ENCODE results near the gene PTPRT.
"Not testable (repeated sequence)": the region's sequence is repeated elsewhere in the genome, so short reads cannot be mapped to it uniquely, and the experiment has no call there.

Gene PTPRT

DNA sequence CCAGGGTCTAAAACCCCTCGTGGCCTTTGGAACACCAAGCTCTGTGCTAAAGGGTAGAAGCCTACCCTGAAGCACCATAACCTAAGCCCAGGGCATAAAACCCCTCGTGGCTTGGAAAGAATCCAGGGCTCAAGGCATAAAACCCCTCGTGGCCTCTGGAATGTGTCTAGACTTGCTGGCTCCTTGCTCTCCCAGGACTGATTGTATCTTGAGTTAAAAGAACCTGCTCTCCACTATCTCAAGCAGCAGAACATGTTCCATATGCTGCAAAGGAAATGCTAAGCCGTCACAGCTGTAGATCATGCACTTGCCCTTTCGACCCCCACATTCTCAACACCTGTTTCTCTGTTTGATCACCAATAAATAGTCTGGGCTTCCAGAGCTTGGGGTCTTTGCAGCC lies 288.9 kb downstream of the PTPRT start:
- not testable (repeated sequence) for DNase-seq

DNA sequence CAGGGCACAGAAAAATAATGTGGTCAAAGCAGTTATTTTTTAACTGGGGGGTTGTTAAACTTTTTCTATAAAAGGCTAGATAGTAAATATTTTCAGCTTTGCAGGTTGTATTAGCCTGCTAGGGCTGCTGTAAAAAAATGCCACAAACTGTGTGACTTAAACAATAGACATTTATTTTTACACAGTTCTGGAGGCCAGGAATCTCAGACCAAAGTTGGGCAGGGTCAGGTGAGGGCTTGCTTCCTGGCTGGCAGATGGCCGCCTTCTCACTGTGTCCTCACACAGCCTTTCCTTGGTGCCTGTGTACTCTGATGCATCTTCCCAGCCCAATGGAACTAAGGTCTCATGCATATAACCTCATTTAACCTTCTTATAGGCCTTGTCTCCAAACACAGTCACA lies 294.7 kb downstream of the PTPRT start:
- DNase-seq = no peak

DNA sequence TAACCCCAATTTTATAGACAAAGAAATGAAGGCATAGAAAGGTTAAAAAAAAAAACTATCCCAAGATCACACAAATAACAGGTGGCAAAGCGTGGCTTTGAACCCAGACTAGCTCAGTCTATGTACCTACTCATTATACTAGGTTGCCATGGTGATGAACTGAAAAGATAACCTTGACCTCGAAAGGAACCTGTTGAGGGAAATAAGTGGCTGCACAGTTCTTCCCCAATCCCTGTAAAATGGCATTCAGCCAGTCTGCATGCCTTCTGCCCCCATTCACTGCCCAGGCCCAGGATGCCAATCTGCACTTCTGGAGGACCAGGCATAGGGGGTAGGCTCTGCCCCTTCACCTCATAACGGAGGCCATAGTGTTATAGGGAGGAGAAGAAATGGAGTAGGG lies 295.2 kb downstream of the PTPRT start:
- no peak for DNase-seq

DNA sequence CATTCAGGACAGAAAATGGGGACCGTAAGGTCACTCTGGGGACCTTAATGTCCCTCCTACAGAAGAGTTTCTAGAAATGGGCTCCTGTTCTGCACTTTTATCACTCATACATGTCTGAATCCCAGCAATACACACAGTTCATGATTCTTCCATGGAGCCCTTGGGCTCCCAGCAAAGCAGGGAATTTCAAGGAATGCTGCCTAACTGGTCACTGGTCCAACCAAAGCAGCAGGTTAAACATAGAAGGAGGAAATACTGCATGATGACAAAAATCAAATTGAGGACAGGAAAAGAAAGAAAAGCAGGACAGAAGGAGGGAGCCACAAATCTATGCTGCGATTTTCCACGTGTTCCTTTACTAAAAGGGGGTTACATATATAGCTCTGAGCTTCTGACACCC lies 300.2 kb downstream of the PTPRT start:
- no peak for DNase-seq

DNA sequence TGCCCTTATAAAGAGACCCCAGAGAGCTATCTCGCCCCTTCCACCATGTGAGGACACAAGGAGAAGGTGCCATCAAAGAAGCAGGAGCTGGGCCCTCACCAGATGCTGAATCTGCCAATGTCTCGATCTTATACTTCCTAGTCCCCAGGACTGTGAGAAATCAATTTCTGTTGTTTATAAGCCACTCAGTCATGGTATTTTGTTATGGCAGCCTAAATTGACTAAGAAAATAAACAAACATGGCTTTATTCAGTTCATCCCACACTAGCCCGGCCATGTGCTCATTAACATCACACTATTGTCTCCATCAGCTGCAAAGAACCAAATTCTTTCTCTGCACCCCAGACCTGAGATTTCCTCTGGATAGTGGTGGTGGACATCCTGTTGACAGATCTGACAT lies 302.4 kb downstream of the PTPRT start:
- DNase-seq = no peak

DNA sequence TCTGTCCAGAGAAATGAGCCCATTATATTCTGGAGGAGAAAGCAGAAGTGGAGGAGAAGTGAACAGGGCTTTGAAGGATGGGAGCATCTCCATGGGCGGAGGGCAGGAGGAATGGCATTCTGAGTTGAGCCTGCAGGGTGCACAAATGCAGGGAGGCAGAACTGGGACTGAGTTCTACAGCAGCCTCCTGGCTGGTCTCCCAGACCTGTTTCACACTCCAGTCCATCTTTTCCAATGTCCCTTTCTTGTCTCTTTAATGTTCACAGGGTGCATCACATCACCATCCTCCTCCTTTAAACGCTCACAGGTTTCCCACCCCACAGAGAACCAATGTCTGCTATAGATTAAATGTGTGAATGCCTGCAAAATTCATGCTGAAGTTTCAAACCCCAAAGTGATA lies 302.9 kb downstream of the PTPRT start:
- DNase-seq = no peak

DNA sequence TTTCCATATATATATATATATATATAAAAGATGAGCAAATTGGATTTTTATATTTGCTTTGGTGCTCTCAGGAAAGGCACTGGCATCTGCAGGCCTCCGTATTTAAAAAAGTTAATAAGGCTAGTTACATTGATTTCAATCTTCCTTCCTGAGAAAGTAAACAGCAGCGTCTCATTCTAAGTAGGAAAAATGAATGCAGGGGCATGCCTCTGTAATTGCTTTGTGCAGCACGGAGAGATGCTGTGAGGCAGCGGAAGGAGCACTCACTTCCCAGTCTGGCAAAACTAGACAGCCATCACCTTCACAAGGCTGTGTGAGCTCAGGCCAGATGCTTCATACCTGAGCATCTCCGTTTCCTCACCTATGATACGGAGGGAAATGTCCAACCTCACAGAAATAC lies 303.7 kb downstream of the PTPRT start:
- DNase-seq = no peak

DNA sequence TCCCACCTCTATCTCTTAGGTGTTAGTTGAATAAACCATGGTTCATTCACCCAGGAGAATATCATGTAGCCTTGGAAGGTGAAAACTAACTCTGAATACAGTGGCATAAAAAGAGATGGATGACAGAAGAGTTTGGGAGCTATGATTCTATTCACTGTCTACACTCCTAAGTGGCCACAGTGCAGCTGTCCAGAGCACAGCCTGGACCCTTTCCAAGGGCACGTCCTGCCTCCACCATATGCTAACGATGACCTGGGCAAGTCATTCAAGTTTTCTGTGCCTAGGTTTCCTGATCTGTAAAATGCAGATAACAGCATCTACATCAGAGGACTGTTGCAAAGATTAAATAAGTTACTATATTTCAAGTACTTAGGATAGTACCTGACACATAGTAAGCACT lies 314.1 kb downstream of the PTPRT start:
- no peak for DNase-seq

DNA sequence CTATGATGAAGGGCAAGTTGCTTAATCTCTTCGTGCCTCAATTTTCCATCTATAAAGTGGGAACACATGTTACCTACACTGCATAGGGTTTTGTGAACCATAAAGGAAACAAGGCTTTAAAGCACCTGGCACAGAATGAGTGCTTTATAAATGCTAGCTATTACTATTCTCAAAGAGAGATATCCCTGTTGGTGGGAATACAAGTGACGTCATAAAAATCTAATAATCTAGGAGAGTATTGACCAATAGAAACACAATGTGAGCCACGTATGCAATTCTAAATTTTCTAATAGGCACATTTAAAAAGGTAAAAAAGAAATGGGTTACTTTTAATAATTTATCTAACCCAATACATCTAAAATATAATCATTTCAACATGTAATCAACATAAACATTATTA lies 316.4 kb downstream of the PTPRT start:
- no peak for DNase-seq

DNA sequence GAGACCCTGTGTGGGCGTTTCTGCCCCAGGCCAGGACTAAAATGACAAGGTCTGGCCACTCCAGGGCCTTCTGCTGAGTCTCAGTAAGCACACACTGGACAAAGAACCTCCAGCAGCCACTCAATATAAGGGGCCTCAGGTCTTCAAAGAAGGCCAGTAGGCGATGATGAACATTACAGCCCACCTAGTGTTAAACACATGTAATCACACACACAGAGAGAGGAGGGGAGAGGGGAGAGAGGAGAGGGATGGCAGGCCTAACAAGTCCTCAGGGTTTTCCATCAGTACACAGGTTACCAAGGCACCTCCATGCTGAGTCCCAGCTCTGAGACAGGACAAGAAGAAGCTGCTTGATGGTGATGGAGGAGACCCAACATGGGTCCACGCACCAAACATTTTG lies 325.6 kb downstream of the PTPRT start:
- DNase-seq = no peak

DNA sequence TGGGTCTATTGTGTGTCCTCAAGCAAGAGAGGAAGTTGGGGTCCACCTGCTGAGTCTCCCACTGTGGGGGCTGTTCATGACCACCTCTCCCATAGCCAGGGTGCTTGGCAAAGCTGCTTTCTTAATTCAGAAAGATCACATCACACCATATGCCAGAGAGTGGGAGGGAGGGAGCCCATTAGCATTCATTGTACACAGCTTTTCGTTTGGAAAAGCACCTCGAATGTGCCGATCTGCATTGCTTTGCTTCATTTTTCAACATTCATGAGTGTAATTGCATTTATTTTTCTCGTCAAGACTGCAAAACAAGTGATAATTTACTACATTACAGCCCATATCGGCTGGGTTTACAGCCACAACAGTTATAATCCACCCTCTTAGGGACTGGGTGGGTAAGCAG lies 327.3 kb downstream of the PTPRT start:
- DNase-seq = no peak

DNA sequence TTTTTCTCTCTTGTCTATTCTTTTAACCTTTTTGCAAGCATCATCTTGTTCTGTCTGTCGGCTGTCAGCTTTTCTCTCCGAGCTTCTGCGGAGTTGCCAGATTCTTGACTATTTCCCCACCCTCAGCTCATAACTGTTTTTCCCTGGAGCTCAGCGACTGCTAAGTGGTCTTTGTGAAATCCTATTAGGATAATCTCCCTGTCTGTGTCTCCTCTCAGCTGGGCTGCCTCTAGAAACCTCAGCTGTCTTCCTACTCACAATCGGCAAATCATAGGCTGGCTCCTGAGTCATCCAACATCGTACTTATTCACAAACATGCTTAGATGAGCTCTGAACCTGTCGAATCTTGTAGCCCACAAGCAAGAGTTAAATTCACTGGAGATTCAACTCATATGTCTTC lies 332.3 kb downstream of the PTPRT start:
- no peak for DNase-seq

DNA sequence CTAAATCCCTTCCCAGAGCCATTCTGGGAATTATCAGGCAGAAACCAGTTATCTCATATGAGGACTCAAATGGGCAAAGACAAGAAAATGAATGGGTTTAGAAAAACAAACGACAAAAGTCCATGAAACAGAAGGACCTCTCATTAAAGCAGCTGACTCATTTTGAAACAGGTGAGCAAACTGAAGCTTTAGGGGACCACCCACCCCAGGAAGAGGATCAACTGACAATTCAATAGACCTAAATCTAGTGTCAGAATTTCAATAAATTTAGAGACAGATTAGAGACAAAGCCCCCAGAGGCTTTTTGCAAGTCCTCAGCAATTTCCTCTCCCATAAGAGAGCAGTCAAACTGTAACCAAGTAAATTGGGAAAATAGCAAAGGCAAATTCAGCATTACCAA lies 333.8 kb downstream of the PTPRT start:
- no peak for DNase-seq

DNA sequence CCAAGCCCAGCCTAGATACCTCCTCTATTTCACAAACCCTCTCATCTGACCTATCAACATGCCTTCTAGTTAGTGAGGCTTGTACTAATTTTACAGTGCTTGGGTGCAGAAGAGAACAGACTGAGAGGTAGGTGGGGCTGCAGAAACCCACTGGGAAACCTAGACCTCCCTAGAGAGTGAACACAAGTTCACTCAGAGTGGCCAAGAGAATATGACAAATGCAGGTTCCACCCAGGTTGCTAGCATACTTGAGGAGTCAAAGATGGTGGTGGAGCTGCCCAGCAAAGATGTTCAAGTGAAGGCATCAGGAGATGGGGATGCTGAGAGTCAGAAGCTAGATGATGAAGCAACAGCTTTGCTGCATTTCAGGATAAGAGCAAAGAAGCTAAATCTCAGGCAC lies 337.0 kb downstream of the PTPRT start:
- no peak for DNase-seq

DNA sequence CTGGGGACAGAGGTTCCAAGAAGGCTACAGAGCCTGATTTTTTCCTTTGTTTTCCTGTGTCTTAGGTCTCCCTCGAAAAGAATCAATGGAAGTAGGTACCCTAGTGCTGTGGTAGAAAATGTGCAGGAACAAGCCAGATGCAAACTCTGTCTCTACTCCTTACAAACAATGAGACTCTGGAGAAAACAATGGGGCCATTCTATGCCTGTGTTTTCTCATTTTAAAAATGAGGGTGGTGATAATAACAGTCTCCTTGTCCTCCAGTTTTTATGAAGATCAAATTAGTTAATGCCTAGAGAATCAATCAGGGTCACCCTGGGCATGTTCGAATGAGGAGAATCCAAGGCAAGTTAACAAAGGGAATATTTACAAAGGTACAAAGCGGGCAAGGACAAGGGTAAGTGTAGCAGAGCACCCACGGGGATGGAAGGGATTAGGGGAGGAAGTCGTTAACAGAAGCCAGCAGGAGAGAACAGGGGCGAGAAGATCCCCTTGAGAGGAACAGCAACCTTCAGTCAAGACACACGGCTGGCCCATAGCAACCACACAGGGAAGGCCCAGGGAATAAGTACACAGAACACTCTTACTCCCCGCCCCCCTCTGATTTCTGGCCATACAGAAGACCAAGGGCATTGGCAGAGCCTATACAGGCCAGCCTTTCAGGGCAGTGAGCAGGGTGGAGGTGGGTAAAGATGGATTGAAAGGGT lies 342.8 kb downstream of the PTPRT start:
- no peak for DNase-seq

DNA sequence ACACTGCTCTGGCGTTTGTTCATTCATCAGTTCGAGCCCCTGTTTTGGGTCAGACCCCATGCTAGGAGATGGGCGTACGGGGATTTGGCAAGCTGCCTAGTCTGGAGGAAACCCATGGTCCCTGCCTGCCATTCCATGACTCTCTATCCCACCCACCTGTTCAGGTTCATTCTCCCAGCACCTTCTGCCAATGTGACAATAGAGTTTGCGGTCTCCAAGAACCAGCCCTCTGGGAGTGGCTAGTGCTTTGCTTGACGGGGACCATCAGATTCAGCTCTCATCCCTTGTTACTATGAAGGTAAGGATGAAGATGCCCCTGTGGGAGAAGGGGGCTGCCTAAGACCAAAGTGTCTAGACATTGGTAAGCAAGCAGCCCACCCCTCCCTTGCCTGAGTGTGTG lies 345.0 kb downstream of the PTPRT start:
- DNase-seq = no peak

DNA sequence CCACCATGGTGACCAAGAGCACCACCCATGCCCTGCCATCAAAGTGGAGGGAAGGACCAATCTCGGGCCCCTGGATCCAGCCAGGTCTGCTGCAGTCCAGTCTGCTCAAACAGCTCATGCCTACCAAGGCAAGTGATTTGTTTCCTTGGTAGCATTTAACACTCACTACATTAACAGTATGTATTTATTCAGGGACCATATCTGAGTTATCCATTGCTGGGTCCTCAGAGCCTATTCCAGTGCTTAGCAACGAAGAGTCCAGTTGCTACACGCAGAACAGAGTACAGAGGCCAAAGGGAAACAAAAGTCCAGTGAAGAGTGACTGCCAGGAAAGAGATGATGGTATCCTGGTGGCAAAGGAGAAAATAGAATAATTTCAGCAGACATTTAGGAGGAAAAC lies 352.2 kb downstream of the PTPRT start:
- DNase-seq = no peak

DNA sequence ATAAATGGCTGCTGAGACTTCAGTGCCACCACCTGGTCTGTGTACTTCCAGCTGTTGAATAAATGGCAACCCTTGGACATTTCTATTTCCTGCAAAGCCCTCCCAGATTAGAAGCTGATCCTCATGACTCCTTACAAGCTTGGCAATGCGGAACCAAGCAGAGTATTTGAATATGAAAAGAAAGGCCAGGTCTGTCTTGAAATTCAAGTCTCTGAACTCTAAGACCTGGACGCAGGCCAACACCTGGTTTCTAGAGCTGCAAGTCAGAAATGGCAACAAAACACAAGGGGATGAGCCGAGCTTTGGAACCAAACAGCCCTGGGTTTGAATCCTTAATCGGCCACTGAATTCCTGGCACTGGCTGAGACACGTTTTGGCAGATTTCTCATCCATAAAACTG lies 353.4 kb downstream of the PTPRT start:
- DNase-seq = no peak

DNA sequence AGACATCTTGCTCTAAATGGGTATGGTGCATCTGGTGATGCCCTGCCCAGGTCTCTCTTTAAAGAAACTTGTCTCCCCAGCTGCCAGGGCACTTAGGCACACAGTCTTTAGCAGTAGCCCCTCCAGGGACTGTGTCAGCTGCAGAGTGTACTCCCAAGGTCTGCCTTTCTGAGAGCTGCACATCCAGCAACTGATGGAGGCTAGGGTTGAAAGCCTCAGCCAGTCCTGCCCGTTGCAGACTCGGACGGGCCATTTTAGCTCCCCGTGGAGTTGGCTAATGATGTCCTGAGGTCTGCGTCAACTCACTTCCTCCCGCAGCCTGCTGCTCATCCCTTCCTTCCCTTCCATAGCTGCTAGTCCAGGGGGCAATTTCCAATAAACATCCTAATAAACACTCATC lies 381.8 kb downstream of the PTPRT start:
- no peak for DNase-seq

DNA sequence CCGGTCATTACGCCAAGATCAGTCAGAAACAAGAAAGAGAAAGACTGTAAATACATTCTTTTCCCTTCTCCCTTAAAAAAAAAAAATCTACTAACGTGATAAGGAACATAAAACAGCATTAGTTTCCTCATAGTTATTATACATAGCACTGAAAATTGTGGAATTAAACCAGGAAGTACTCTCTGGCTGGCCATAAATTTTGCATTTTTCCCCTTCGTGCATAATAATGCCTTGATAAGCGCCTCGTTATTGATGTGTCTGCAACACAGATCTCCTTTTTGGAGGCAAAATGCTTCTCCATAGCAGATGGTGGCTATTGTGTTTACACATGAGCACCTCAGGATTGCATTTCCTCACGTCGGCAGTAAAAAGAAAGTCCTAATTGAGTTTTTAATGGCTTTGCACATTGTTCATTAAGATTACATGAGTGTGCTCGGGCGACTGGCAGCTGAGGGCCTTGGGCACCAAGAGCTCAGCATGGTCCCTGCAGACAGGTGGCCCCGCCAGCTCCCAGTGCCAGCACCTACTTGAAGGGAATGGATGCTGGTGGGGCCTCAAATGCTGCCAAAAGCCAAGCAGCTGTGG lies 394.5 kb downstream of the PTPRT start:
- no peak for DNase-seq

DNA sequence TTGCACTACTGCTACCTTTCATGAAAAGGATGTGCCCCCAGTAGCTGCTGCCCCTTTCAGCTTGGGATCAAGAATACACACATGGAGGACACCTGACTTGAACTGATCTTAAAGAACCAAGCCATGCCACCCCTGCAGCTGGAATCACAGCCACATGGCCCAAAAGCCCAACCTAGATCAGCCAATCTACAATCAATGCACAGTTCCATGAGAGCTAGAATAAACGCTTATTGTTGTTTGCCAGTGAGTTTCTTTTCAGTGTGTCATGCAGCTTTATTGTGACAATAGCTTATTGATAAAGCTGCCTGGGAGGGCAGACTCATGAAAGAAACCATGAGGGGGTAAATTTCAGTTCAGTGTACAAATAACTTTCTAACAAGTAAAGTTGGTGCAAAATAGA lies 397.7 kb downstream of the PTPRT start:
- DNase-seq = no peak

DNA sequence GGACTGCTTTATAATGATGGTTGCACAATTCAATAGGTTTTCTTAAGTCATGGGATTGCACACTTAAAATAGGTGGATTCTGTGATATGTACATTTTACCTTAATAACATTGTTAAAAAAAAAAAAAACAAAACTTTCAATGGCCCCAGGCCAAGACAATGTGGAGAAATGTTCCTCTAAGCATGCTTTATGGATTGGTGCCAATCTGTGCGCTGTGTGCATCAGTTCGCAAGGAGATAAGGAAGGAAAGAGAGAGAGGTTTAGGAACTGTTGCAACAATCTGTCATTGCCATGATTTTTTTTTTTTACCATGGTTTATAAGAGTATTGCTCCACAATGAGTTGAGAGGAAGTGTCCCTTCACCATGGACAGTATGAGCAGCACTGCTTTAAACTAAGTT lies 399.6 kb downstream of the PTPRT start:
- no peak for DNase-seq

DNA sequence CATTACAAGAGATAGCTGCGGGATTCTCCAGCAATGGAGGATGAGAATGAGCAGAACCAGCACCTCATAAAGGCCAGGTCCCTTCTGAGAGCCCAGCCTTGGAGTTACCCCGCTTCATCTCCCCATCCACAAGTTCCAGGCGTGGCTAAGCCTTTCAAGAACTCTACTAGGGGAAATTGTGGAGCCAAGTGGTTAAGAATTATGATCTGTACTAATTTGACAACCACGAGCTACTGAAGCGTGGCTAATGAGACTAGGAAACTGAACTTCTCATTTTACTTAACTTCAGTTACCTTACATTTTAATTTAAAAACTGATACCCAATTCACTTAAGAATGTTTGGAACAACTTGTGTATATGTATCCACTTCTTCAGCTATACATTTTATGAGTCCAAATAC lies 401.0 kb downstream of the PTPRT start:
- DNase-seq = no peak

DNA sequence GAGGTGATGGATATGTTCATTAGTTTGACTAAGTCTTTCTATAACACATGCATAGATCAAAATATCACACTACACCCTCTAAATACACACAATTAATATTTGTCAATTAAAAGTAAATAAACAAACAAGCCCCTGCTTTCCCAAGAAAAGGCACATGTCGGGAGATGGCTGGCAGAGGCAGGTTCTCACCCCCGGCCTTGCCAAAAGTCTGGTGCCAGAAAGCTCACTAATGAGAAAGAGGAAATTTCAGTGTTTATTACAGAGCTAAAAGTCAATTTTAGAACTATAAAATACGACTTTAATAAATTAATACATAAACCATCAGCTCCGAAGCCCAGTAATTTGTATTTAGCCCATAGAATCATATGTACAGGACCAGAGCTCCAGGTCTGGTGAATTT lies 404.7 kb downstream of the PTPRT start:
- DNase-seq = no peak

DNA sequence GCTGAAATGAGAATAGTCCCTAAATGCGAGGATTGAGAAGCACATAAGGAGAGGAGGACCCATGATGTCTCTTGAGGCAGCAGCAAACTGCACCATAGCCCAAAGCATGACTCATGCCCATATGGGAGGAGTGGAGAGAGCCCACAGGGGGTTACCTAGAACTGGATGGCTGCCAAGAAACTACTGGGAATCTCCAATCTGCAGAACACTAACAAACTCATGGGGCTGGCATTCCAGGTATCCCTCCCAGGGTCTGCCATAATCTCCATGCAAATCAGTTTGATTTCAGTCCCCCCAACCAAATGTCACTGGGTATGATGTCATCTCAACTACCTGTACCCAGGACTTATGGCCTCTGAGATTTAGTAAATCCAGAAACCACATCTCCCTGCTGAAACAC lies 410.5 kb downstream of the PTPRT start:
- no peak for DNase-seq
